CD4-positive, alpha-beta memory T cell (primary cell): ENCODE data around the gene HNRNPA0. TPM values are rescaled to one million over a fixed set of nuclear protein-coding genes. Genes with fewer than 3 reads are reported as not detected.

Source experiments
- CTCF ChIA-PET: fragments of 350-600 bp; sonication (Branson Sonifier 250); formaldehyde crosslinking; loops from one replicate; lab custom pipeline; 2021; ENCODE audit warnings: inconsistent platforms; ENCODE audit not compliant: partially characterized antibody; lab: Charles Lee
- POLR2A ChIA-PET: fragments of 350-600 bp; sonication (Branson Sonifier 250); formaldehyde crosslinking; loops from one replicate; lab custom pipeline; 2021; ENCODE audit not compliant: partially characterized antibody; lab: Charles Lee
- DNase-seq, 5 donors: peaks; one replicate each; pipeline versions ENCODE4 v3.0.0 to v3.0.0-alpha.2; 2020 to 2022; ENCODE audit warnings: mixed read lengths in 1 of 5
- H3K27ac ChIP-seq: one replicate; pipeline ENCODE4 v1.7.0; 2013; ENCODE audit warnings: low read depth, low read length
- H3K27me3 ChIP-seq: 2 replicates; pipeline ENCODE4 v1.7.0; 2013; ENCODE audit warnings: mild to moderate bottlenecking, low read length, moderate library complexity; ENCODE audit not compliant: insufficient read depth
- H3K36me3 ChIP-seq: 2 replicates; pipeline ENCODE4 v1.7.0; 2013; ENCODE audit warnings: mild to moderate bottlenecking, low read length, moderate library complexity; ENCODE audit not compliant: insufficient read depth
- H3K4me1 ChIP-seq: 2 replicates; pipeline ENCODE4 v1.7.0; 2013; ENCODE audit warnings: mild to moderate bottlenecking, low read length, moderate library complexity; ENCODE audit not compliant: insufficient read depth
- H3K4me3 ChIP-seq, 2 donors: one replicate each; pipeline ENCODE4 v1.7.0; 2013; ENCODE audit warnings: low read length in 2 of 2, mild to moderate bottlenecking in 1 of 2
- H3K9me3 ChIP-seq, 2 donors: one replicate each; pipeline ENCODE4 v1.7.0; 2013; ENCODE audit warnings: low read length in 2 of 2, control low read depth in 1 of 2; ENCODE audit not compliant: control insufficient read depth in 1 of 2
- H3K27ac Mint-ChIP-seq, 7 donors: one replicate each; pipeline ENCODE4 v1.8.0; 2020 to 2021; ENCODE audit warnings: mixed read lengths in 7 of 7, mild to moderate bottlenecking in 6 of 7, inconsistent platforms in 3 of 7, moderate library complexity in 3 of 7
- H3K27me3 Mint-ChIP-seq, 2 donors: one replicate each; pipeline ENCODE4 v1.8.0; 2020 to 2021; ENCODE audit warnings: mixed read lengths in 2 of 2
- H3K36me3 Mint-ChIP-seq, 2 donors: one replicate each; pipeline ENCODE4 v1.8.0; 2020 to 2021; ENCODE audit warnings: mixed read lengths in 2 of 2, inconsistent platforms in 1 of 2, mild to moderate bottlenecking in 1 of 2
- H3K4me1 Mint-ChIP-seq, 4 donors: one replicate each; pipeline ENCODE4 v1.8.0; 2020 to 2021; ENCODE audit warnings: mixed read lengths in 4 of 4, mild to moderate bottlenecking in 1 of 4
- H3K4me3 Mint-ChIP-seq, 8 donors: one replicate each; pipeline ENCODE4 v1.8.0; 2020 to 2021; ENCODE audit warnings: mixed read lengths in 8 of 8, mild to moderate bottlenecking in 7 of 8, moderate library complexity in 6 of 8, inconsistent platforms in 3 of 8
- H3K9me3 Mint-ChIP-seq, 8 donors: one replicate each; pipeline ENCODE4 v1.8.0; 2020 to 2021; ENCODE audit warnings: mixed read lengths in 8 of 8, mild to moderate bottlenecking in 5 of 8, inconsistent platforms in 3 of 8, moderate library complexity in 1 of 8
- intact Hi-C: fragments of 100-400 bp; cut with micrococcal nuclease; formaldehyde crosslinking; loops from one replicate; pipeline ENCODE4 v1.15.1; 2023
- polyA plus RNA-seq, 2 donors: library from polyadenylated mRNA; unstranded; fragments of 300-500 nt; fragmentation: Illumina TruSeq; gene quantifications; one replicate each; pipeline ENCODE4 v1.2.3, GENCODE V29; 2021
- total RNA-seq, 2 experiments: library from RNA; stranded (reverse); gene quantifications; one replicate each; pipeline ENCODE4 v1.2.3, GENCODE V29; 2021

The HNRNPA0 gene
- total and polyA plus RNA-seq, 4 experiments from 2014 or later, result 8.6 to 30.7 (median 24.9) TPM

GRCh38 chr5:137761566-137761965, 7.4 kb upstream of the HNRNPA0 start:
- peaks cover 0 to 5% (median 0%) of the 10 kb centered on the region in 8 donors for H3K9me3 Mint-ChIP-seq
- Histone ChIP-seq H3K4me1 (no peaks in the 10 kb centered on the region), H3K36me3 (no peaks in the 10 kb centered on the region), H3K27me3 (no peaks in the 10 kb centered on the region), H3K9me3 (no peaks in the 10 kb centered on the region), H3K27ac (no peak overlapping the region), H3K4me3 (no peak overlapping the region)
- H3K36me3 Mint-ChIP-seq, result peaks cover 1 to 3% of the 10 kb centered on the region in 2 donors
- DNase-seq, result no peak
- POLR2A ChIA-PET, result no interaction called here
- H3K4me1 Mint-ChIP-seq, result no peaks in the 10 kb centered on the region
- intact Hi-C loops, result no loop called here
- no peak overlapping the region for H3K4me3 Mint-ChIP-seq
- no peak overlapping the region for H3K27ac Mint-ChIP-seq
- peaks cover 2 to 15% of the 10 kb centered on the region in 2 donors for H3K27me3 Mint-ChIP-seq
- CTCF ChIA-PET, result interaction anchor here (1.2 to 4.2 kb wide), 2 partner anchors 19 to 102 kb away, joined by 3 to 18 read pairs; no protein-coding TSS in a partner anchor

- Histone ChIP-seq H3K4me1 (no peaks in the 10 kb centered on the region), H3K27ac (no peak overlapping the region), H3K4me3 (no peak overlapping the region), H3K27me3 (no peaks in the 10 kb centered on the region), H3K36me3 (no peaks in the 10 kb centered on the region), H3K9me3 (no peaks in the 10 kb centered on the region)
- ChIA-PET POLR2A (no interaction called here), CTCF (interaction anchor here (1.2 to 4.2 kb wide), 3 partner anchors 10 to 101 kb away, joined by 3 to 18 read pairs (median 3); no protein-coding TSS in a partner anchor)
- intact Hi-C loops, result no loop called here
- Mint-ChIP-seq H3K36me3 (peaks cover 0 to 3% of the 10 kb centered on the region in 2 donors), H3K27me3 (peaks cover 2 to 15% of the 10 kb centered on the region in 2 donors), H3K4me1 (peaks cover 0 to 2% (median 0%) of the 10 kb centered on the region in 4 donors), H3K4me3 (no peak overlapping the region), H3K9me3 (peaks cover 0 to 4% (median 0%) of the 10 kb centered on the region in 8 donors), H3K27ac (no peak overlapping the region)
- DNase-seq, result no peak
Measured at GRCh38 chr5:137760719-137761516, 6.8 kb upstream of the HNRNPA0 start.

GRCh38 chr5:137760294-137760693, 6.1 kb upstream of the HNRNPA0 start:
- H3K4me3 ChIP-seq, result no peak overlapping the region
- H3K36me3 ChIP-seq, result no peaks in the 10 kb centered on the region
- Mint-ChIP-seq H3K4me3 (no peak overlapping the region), H3K9me3 (peaks cover 0 to 1% (median 0%) of the 10 kb centered on the region in 8 donors), H3K36me3 (peaks cover 0 to 3% of the 10 kb centered on the region in 2 donors), H3K4me1 (peaks cover under 1 to 5% (median under 1%) of the 10 kb centered on the region in 4 donors), H3K27me3 (peaks cover under 1 to 15% of the 10 kb centered on the region in 2 donors), H3K27ac (no peak overlapping the region)
- intact Hi-C loops, result no loop called here
- no peak overlapping the region for H3K27ac ChIP-seq
- H3K4me1 ChIP-seq, result peaks cover 3% of the 10 kb centered on the region
- H3K27me3 ChIP-seq, result no peaks in the 10 kb centered on the region
- no peak for DNase-seq
- ChIA-PET CTCF (interaction anchor here (0.6 to 4.2 kb wide), 4 partner anchors 9 to 100 kb away, joined by 3 to 18 read pairs (median 6); no protein-coding TSS in a partner anchor), POLR2A (no interaction called here)
- H3K9me3 ChIP-seq, result no peaks in the 10 kb centered on the region

GRCh38 chr5:137758715-137759306, 4.6 kb upstream of the HNRNPA0 start:
- no peak overlapping the region for H3K27ac ChIP-seq
- Mint-ChIP-seq H3K27ac (peak overlapping the region in 1 of 7 donors; percentile 46), H3K27me3 (peaks cover 0 to 16% of the 10 kb centered on the region in 2 donors), H3K4me3 (no peak overlapping the region), H3K9me3 (no peaks in the 10 kb centered on the region), H3K4me1 (peaks cover 4 to 16% (median 8%) of the 10 kb centered on the region in 4 donors), H3K36me3 (peaks cover 3 to 7% of the 10 kb centered on the region in 2 donors)
- ChIA-PET POLR2A (no interaction called here), CTCF (no interaction called here)
- intact Hi-C loops, result loop anchor here (10.0 kb wide), 1 partner anchor 816 kb away; the partner anchor contains the start of gene HSPA9
- no peaks in the 10 kb centered on the region for H3K9me3 ChIP-seq
- no peaks in the 10 kb centered on the region for H3K36me3 ChIP-seq
- no peaks in the 10 kb centered on the region for H3K27me3 ChIP-seq
- H3K4me1 ChIP-seq, result peaks cover 6% of the 10 kb centered on the region
- no peak for DNase-seq
- no peak overlapping the region for H3K4me3 ChIP-seq

- peak overlapping the region in 1 of 7 donors; percentile 32 for H3K27ac Mint-ChIP-seq
- DNase-seq, result no peak
- intact Hi-C loops, result loop anchor here (10.0 kb wide), 1 partner anchor 817 kb away; the partner anchor contains the start of gene HSPA9
- ChIA-PET POLR2A (no interaction called here), CTCF (interaction anchor here (1.6 kb wide), 1 partner anchor 16 kb away, joined by 7 read pairs; no protein-coding TSS in a partner anchor)
- Histone ChIP-seq H3K4me3 (no peak overlapping the region), H3K9me3 (no peaks in the 10 kb centered on the region), H3K36me3 (no peaks in the 10 kb centered on the region), H3K27me3 (no peaks in the 10 kb centered on the region), H3K27ac (no peak overlapping the region), H3K4me1 (peaks cover 6% of the 10 kb centered on the region)
- H3K4me1 Mint-ChIP-seq, result peaks cover 4 to 23% (median 8%) of the 10 kb centered on the region in 4 donors
- H3K36me3 Mint-ChIP-seq, result peaks cover 3 to 12% of the 10 kb centered on the region in 2 donors
- H3K27me3 Mint-ChIP-seq, result peaks cover 0 to 16% of the 10 kb centered on the region in 2 donors
- no peak overlapping the region for H3K4me3 Mint-ChIP-seq
- no peaks in the 10 kb centered on the region for H3K9me3 Mint-ChIP-seq
Measured at GRCh38 chr5:137758121-137758520, 4.0 kb upstream of the HNRNPA0 start.

GRCh38 chr5:137757634-137758033, 3.5 kb upstream of the HNRNPA0 start:
- H3K27ac ChIP-seq, result no peak overlapping the region
- Mint-ChIP-seq H3K27ac (peak overlapping the region in 1 of 7 donors; percentile 32), H3K9me3 (no peaks in the 10 kb centered on the region), H3K4me1 (peaks cover 4 to 28% (median 8%) of the 10 kb centered on the region in 4 donors), H3K4me3 (no peak overlapping the region), H3K36me3 (peaks cover 3 to 12% of the 10 kb centered on the region in 2 donors), H3K27me3 (peaks cover 0 to 16% of the 10 kb centered on the region in 2 donors)
- H3K27me3 ChIP-seq, result no peaks in the 10 kb centered on the region
- no peaks in the 10 kb centered on the region for H3K9me3 ChIP-seq
- H3K36me3 ChIP-seq, result no peaks in the 10 kb centered on the region
- ChIA-PET CTCF (interaction anchor here (1.6 kb wide), 1 partner anchor 15 kb away, joined by 7 read pairs; no protein-coding TSS in a partner anchor), POLR2A (no interaction called here)
- DNase-seq, result no peak
- intact Hi-C loops, result loop anchor here (10.0 kb wide), 1 partner anchor 817 kb away; the partner anchor contains the start of gene HSPA9
- peaks cover 6% of the 10 kb centered on the region for H3K4me1 ChIP-seq
- H3K4me3 ChIP-seq, result no peak overlapping the region
